HEK293 (cell line): ENCODE data around the gene ZNF836.

Experiments used
- GLIS1 ChIP-seq: fragments of 450-650 bp; formaldehyde crosslinking; IDR thresholded peaks from 2 replicates; pipeline ENCODE4 v1.5.1; 2016; ENCODE audit warnings: missing biosample characterization, missing genetic modification characterization
- KLF10 ChIP-seq: fragments of 450-650 bp; IDR thresholded peaks from 2 replicates; pipeline ENCODE4 v1.5.1; 2018; ENCODE audit warnings: missing biosample characterization, mild to moderate bottlenecking, missing genetic modification characterization
- RBAK ChIP-seq: fragments of 450-650 bp; formaldehyde crosslinking; IDR thresholded peaks from 2 replicates; pipeline ENCODE4 v1.5.1; 2016; ENCODE audit warnings: missing biosample characterization, missing genetic modification characterization
- SP3 ChIP-seq: fragments of 450-650 bp; formaldehyde crosslinking; IDR thresholded peaks from 2 replicates; pipeline ENCODE4 v1.5.1; 2016; ENCODE audit warnings: missing biosample characterization, missing genetic modification characterization
- YY1 ChIP-seq: fragments of 450-650 bp; formaldehyde crosslinking; IDR thresholded peaks from 2 replicates; pipeline ENCODE4 v1.5.1; 2018; ENCODE audit warnings: missing biosample characterization, missing genetic modification characterization
- ZBTB11 ChIP-seq: fragments of 450-650 bp; formaldehyde crosslinking; conservative IDR thresholded peaks from 2 replicates; pipeline ENCODE4 v1.5.1; 2016; ENCODE audit warnings: low read depth, missing biosample characterization, missing genetic modification characterization
- ZFP37 ChIP-seq: fragments of 450-650 bp; formaldehyde crosslinking; IDR thresholded peaks from 2 replicates; pipeline ENCODE4 v1.5.1; 2016; ENCODE audit warnings: missing biosample characterization, missing genetic modification characterization
- ZNF112 ChIP-seq: fragments of 450-650 bp; formaldehyde crosslinking; IDR thresholded peaks from 2 replicates; pipeline ENCODE4 v1.5.0; 2017; ENCODE audit warnings: missing biosample characterization, missing genetic modification characterization
- ZNF16 ChIP-seq: fragments of 450-650 bp; formaldehyde crosslinking; IDR thresholded peaks from 2 replicates; pipeline ENCODE4 v1.5.1; 2016; ENCODE audit warnings: low read depth, missing biosample characterization, missing genetic modification characterization
- ZNF202 ChIP-seq: fragments of 450-650 bp; formaldehyde crosslinking; IDR thresholded peaks from 2 replicates; pipeline ENCODE4 v1.5.1; 2016; ENCODE audit warnings: missing biosample characterization, missing genetic modification characterization, borderline replicate concordance
- ZNF214 ChIP-seq: fragments of 450-650 bp; formaldehyde crosslinking; IDR thresholded peaks from 2 replicates; pipeline ENCODE4 v1.5.1; 2017; ENCODE audit warnings: missing biosample characterization, mild to moderate bottlenecking, missing genetic modification characterization, borderline replicate concordance
- ZNF23 ChIP-seq: fragments of 450-650 bp; formaldehyde crosslinking; IDR thresholded peaks from 2 replicates; pipeline ENCODE4 v1.5.1; 2016; ENCODE audit warnings: missing biosample characterization, missing genetic modification characterization, borderline replicate concordance
- ZNF24 ChIP-seq: fragments of 450-650 bp; formaldehyde crosslinking; IDR thresholded peaks from 2 replicates; pipeline ENCODE4 v1.5.1; 2016; ENCODE audit warnings: missing biosample characterization, missing genetic modification characterization
- ZNF335 ChIP-seq: fragments of 450-650 bp; formaldehyde crosslinking; conservative IDR thresholded peaks from 2 replicates; pipeline ENCODE4 v1.5.1; 2016; ENCODE audit warnings: missing biosample characterization, missing genetic modification characterization
- ZNF391 ChIP-seq: fragments of 450-650 bp; formaldehyde crosslinking; IDR thresholded peaks from 2 replicates; pipeline ENCODE4 v1.5.1; 2016; ENCODE audit warnings: low read depth, missing biosample characterization, missing genetic modification characterization, borderline replicate concordance
- ZNF426 ChIP-seq: fragments of 450-650 bp; formaldehyde crosslinking; IDR thresholded peaks from 2 replicates; pipeline ENCODE4 v1.5.1; 2017; ENCODE audit warnings: missing biosample characterization, missing genetic modification characterization, mild to moderate bottlenecking, inconsistent platforms, moderate library complexity
- ZNF473 ChIP-seq: fragments of 450-650 bp; formaldehyde crosslinking; IDR thresholded peaks from 2 replicates; pipeline ENCODE4 v1.5.1; 2017; ENCODE audit warnings: missing biosample characterization, missing genetic modification characterization
- ZNF48 ChIP-seq: fragments of 450-650 bp; formaldehyde crosslinking; IDR thresholded peaks from 2 replicates; pipeline ENCODE4 v1.5.1; 2016; ENCODE audit warnings: missing biosample characterization, missing genetic modification characterization
- ZNF521 ChIP-seq: fragments of 450-650 bp; formaldehyde crosslinking; IDR thresholded peaks from 2 replicates; pipeline ENCODE4 v1.5.1; 2017; ENCODE audit warnings: missing biosample characterization, mild to moderate bottlenecking, missing genetic modification characterization
- ZNF561 ChIP-seq: fragments of 450-650 bp; IDR thresholded peaks from 2 replicates; pipeline ENCODE4 v1.5.1; 2018; ENCODE audit warnings: missing biosample characterization, missing genetic modification characterization, borderline replicate concordance
- ZNF654 ChIP-seq: fragments of 450-650 bp; formaldehyde crosslinking; IDR thresholded peaks from 2 replicates; pipeline ENCODE4 v1.5.1; 2016; ENCODE audit warnings: low read depth, missing biosample characterization, missing genetic modification characterization
- ZNF660 ChIP-seq: fragments of 450-650 bp; IDR thresholded peaks from 2 replicates; pipeline ENCODE4 v1.5.1; 2018; ENCODE audit warnings: missing biosample characterization, mild to moderate bottlenecking, missing genetic modification characterization
- ZNF837 ChIP-seq: fragments of 450-650 bp; formaldehyde crosslinking; IDR thresholded peaks from 2 replicates; pipeline ENCODE4 v1.5.1; 2016; ENCODE audit warnings: missing biosample characterization, missing genetic modification characterization
- ZSCAN16 ChIP-seq: fragments of 450-650 bp; formaldehyde crosslinking; IDR thresholded peaks from 2 replicates; pipeline ENCODE4 v1.5.1; 2016; ENCODE audit warnings: missing biosample characterization, missing genetic modification characterization
- ZSCAN30 ChIP-seq: fragments of 450-650 bp; IDR thresholded peaks from 2 replicates; pipeline ENCODE4 v1.5.1; 2018; ENCODE audit warnings: missing biosample characterization, mild to moderate bottlenecking, missing genetic modification characterization, moderate library complexity
- TF ChIP-seq, protein P1 (sequence below): fragments of 450-650 bp; formaldehyde crosslinking; IDR thresholded peaks from 2 replicates; pipeline ENCODE4 v1.5.1; 2016; ENCODE audit warnings: missing biosample characterization, missing genetic modification characterization
- TF ChIP-seq, protein P2 (sequence below): fragments of 450-650 bp; formaldehyde crosslinking; IDR thresholded peaks from 2 replicates; pipeline ENCODE4 v1.5.1; 2016; ENCODE audit warnings: missing biosample characterization, missing genetic modification characterization, borderline replicate concordance
- TF ChIP-seq, protein P3 (sequence below): fragments of 450-650 bp; formaldehyde crosslinking; IDR thresholded peaks from 2 replicates; pipeline ENCODE4 v1.5.1; 2017; ENCODE audit warnings: missing biosample characterization, mild to moderate bottlenecking, missing genetic modification characterization, moderate library complexity
- TF ChIP-seq, protein P4 (sequence below): fragments of 450-650 bp; formaldehyde crosslinking; IDR thresholded peaks from 2 replicates; pipeline ENCODE4 v1.5.1; 2016; ENCODE audit warnings: missing biosample characterization, missing genetic modification characterization
- TF ChIP-seq, protein P5 (sequence below): fragments of 450-650 bp; formaldehyde crosslinking; IDR thresholded peaks from 2 replicates; pipeline ENCODE4 v1.5.1; 2016; ENCODE audit warnings: missing biosample characterization, missing genetic modification characterization

Gene ZNF836

DNA sequence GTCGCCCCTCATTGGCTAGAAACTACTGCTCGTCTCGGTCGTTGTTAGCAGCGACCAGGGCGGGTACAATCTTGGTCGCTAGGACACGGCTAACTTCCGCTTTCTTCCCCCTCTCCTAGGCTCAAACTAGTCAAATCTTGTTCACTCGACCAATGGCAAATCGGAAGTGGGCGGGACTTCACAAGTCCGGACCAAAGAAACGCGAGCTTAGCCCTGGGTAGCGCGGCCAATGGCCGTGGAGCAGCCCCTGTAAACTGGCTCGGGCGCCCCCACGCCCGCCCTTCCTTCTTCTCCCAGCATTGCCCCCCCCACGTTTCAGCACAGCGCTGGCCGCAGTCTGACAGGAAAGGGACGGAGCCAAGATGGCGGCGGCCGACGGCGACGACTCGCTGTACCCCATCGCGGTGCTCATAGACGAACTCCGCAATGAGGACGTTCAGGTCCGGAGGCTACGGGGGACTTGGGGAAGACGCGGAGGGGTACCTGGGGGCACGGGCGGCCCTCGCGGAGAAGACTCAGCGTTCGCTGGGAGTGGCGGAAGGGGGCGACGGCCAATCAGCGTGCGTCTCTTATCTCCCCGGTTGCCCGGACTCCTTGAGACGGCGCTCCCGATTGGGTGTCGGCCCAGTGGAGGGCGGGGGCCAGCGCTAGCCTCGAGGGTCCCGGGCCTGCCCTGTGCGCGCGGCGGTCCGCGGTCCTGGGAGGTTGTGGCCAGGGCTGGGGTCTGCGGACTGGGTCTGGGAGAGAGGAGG is 18.5 kb upstream of the ZNF836 start, which contains the start of gene PPP2R1A (continued):
- TF ChIP-seq ZBTB11 (tag by site-specific recombination), result peak; percentile 68
- TF ChIP-seq ZNF48 (tag by site-specific recombination), result no peak
- TF ChIP-seq ZNF837 (tag by site-specific recombination), result no peak
- no peak; the same call in 1 of the 2 replicates for TF ChIP-seq ZNF335 (tag by site-specific recombination)
- TF ChIP-seq ZNF24 (tag by site-specific recombination), result peak; percentile 25; the same call in 1 of the 2 replicates
- peak; percentile 41; the same call in 1 of the 2 replicates for TF ChIP-seq KLF10
- no peak for TF ChIP-seq ZNF521 (tag by site-specific recombination)
- TF ChIP-seq, protein P1, sequence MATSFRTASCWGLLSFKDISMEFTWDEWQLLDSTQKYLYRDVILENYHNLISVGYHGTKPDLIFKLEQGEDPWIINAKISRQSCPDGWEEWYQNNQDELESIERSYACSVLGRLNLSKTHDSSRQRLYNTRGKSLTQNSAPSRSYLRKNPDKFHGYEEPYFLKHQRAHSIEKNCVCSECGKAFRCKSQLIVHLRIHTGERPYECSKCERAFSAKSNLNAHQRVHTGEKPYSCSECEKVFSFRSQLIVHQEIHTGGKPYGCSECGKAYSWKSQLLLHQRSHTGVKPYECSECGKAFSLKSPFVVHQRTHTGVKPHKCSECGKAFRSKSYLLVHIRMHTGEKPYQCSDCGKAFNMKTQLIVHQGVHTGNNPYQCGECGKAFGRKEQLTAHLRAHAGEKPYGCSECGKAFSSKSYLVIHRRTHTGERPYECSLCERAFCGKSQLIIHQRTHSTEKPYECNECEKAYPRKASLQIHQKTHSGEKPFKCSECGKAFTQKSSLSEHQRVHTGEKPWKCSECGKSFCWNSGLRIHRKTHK (tag by site-specific recombination), result no peak
- TF ChIP-seq GLIS1 (tag by site-specific recombination), result peak; percentile 51
- TF ChIP-seq, protein P2, sequence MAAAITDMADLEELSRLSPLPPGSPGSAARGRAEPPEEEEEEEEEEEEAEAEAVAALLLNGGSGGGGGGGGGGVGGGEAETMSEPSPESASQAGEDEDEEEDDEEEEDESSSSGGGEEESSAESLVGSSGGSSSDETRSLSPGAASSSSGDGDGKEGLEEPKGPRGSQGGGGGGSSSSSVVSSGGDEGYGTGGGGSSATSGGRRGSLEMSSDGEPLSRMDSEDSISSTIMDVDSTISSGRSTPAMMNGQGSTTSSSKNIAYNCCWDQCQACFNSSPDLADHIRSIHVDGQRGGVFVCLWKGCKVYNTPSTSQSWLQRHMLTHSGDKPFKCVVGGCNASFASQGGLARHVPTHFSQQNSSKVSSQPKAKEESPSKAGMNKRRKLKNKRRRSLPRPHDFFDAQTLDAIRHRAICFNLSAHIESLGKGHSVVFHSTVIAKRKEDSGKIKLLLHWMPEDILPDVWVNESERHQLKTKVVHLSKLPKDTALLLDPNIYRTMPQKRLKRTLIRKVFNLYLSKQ, result no peak
- no peak for TF ChIP-seq ZNF112
- TF ChIP-seq ZNF654 (tag by site-specific recombination), result no peak
- peak; percentile 93 for TF ChIP-seq ZFP37 (tag by site-specific recombination)
- TF ChIP-seq, protein P3, sequence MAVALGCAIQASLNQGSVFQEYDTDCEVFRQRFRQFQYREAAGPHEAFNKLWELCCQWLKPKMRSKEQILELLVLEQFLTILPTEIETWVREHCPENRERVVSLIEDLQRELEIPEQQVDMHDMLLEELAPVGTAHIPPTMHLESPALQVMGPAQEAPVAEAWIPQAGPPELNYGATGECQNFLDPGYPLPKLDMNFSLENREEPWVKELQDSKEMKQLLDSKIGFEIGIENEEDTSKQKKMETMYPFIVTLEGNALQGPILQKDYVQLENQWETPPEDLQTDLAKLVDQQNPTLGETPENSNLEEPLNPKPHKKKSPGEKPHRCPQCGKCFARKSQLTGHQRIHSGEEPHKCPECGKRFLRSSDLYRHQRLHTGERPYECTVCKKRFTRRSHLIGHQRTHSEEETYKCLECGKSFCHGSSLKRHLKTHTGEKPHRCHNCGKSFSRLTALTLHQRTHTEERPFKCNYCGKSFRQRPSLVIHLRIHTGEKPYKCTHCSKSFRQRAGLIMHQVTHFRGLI (tag by site-specific recombination), result no peak
- TF ChIP-seq ZNF660 (tag by site-specific recombination), result peak; percentile 68
- TF ChIP-seq YY1 (tag by site-specific recombination), result peak; percentile 91
- TF ChIP-seq ZNF473, result no peak
- no peak for TF ChIP-seq RBAK (tag by site-specific recombination)
- no peak for TF ChIP-seq ZNF202 (tag by site-specific recombination)
- TF ChIP-seq, protein P4, sequence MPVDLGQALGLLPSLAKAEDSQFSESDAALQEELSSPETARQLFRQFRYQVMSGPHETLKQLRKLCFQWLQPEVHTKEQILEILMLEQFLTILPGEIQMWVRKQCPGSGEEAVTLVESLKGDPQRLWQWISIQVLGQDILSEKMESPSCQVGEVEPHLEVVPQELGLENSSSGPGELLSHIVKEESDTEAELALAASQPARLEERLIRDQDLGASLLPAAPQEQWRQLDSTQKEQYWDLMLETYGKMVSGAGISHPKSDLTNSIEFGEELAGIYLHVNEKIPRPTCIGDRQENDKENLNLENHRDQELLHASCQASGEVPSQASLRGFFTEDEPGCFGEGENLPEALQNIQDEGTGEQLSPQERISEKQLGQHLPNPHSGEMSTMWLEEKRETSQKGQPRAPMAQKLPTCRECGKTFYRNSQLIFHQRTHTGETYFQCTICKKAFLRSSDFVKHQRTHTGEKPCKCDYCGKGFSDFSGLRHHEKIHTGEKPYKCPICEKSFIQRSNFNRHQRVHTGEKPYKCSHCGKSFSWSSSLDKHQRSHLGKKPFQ (tag by site-specific recombination), result no peak
- TF ChIP-seq ZNF561 (tag by site-specific recombination), result no peak
- TF ChIP-seq ZSCAN16 (tag by site-specific recombination), result 0 out of 2 replicates have a peak, but pooled peaks have one; percentile 10
- TF ChIP-seq SP3 (tag by site-specific recombination), result peak; percentile 80
- TF ChIP-seq, protein P5, sequence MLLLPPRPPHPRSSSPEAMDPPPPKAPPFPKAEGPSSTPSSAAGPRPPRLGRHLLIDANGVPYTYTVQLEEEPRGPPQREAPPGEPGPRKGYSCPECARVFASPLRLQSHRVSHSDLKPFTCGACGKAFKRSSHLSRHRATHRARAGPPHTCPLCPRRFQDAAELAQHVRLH (tag by site-specific recombination), result peak; percentile 27; the same call in 1 of the 2 replicates
- no peak for TF ChIP-seq ZNF426 (tag by site-specific recombination)
- no peak for TF ChIP-seq ZNF23 (tag by site-specific recombination)
- TF ChIP-seq ZNF391 (tag by site-specific recombination), result 0 out of 2 replicates have a peak, but pooled peaks have one; percentile 56
- TF ChIP-seq ZNF16 (tag by site-specific recombination), result no peak
- TF ChIP-seq ZNF214 (tag by site-specific recombination), result no peak
- TF ChIP-seq ZSCAN30 (tag by site-specific recombination), result 0 out of 2 replicates have a peak, but pooled peaks have one; percentile 26
